Erythroblast (primary cell): ENCODE results near the gene CELF2.

Experiments used
- GATA1 ChIP-seq: IDR thresholded peaks from 2 replicates; pipeline ENCODE4 v1.6.1; 2011; ENCODE audit warnings: low read depth, mild to moderate bottlenecking, control low read depth, low read length, moderate library complexity
- POLR2A ChIP-seq: IDR thresholded peaks from 2 replicates; pipeline ENCODE4 v1.6.1; 2011; ENCODE audit warnings: mild to moderate bottlenecking, low read length

- TF ChIP-seq POLR2A (no peak), GATA1 (no peak)
Observed at GRCh38 chr10:11358923-11359575, 341.4 kb downstream of the CELF2 start.
